Activated CD8-positive, alpha-beta memory T cell treated with anti-CD3 and anti-CD28 coated beads, Interleukin-2, amount 50 U/mL, for 1 hour (primary cell): ENCODE results near the gene PDILT.
"Not testable (repeated sequence)": the region's sequence is repeated elsewhere in the genome, so short reads cannot be mapped to it uniquely, and the experiment has no call there.

Experiments
- DNase-seq: peaks from one replicate; pipeline ENCODE4 v3.0.0-alpha.2; 2020; ENCODE audit errors: extremely low read depth

Gene PDILT

GRCh38 chr16:20404637-20405036 is at the start of gene PDILT:
Gene PDILT (minus strand): TSS chr16:20404737. CDS start chr16:20399300, 5,437 bp downstream.
- DNase-seq, result no peak

- DNase-seq, result not testable (repeated sequence)
Measured at GRCh38 chr16:20453633-20454032, 49.1 kb upstream of the PDILT start.

DNA sequence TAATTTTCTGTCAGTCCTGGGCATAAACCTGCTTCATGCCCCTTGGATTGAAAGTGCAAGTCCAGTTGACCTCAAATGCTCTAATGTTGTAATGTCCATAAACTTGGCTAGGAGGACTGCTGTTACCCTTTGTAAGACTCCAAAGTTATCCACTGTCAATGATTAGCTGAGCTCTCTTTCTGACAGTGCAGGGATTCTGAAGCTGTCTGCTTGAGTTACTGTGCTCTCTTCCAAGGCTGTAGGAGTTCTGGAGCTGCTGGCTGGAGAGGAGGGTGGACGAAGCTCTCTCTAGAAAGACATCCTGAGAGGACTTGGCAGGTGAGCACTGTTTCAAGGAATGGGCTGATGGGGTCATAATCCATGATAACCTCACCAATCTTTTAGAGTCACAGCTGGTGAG is 46.8 kb upstream of the PDILT start, which contains the start of gene ACSM2A:
Gene ACSM2A (plus strand): TSS at position 158 of the 400 bp plus-strand sequence. CDS start 8,594 bp downstream, outside the sequence.
- DNase-seq, result not testable (repeated sequence)

GRCh38 chr16:20446652-20447393 is 42.3 kb upstream of the PDILT start:
- DNase-seq, result not testable (repeated sequence)

- not testable (repeated sequence) for DNase-seq
Measured at GRCh38 chr16:20441859-20442258, 37.3 kb upstream of the PDILT start.

DNA sequence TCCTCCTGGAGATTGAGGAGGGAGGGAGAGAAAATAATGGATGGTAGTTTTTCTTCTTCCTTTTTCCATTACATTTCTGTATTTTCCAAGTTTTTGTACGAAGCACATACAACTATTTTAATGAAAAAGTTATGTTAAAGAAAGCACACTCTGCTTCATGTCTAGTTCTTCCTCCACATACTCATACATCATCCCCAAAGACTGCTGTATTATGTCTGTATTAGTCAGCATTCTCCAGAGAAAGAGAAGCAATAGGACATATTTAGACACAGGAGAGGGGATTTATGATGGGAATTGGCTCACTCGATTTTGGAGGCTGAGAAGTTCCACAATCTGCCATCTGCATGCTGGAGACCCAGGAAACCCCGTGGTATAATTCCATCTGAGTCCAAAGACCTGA is 36.7 kb upstream of the PDILT start:
- DNase-seq, result no peak

GRCh38 chr16:20440731-20441130 is 36.2 kb upstream of the PDILT start:
- DNase-seq, result not testable (repeated sequence)

DNA sequence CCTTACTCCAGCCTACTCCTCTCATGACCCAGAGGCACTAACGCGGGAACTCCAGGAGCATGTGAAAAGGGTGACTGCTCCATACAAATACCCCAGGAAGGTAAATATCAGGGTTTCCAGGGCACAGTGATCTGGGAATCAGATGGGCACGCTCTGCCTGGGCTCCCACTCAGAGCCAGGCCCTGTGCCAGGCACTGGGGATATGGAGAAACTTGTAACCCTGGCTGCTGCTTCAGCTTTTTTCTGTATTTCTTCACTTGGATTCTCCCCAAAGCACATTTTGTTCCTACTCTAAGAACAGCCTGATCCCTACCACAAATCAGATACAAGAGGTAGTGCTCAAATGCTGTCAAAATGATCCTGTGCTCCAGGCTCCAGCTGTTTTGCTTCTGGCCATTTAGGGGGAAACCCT is 35.3 kb upstream of the PDILT start:
- not testable (repeated sequence) for DNase-seq

GRCh38 chr16:20438950-20439349 is 34.4 kb upstream of the PDILT start:
- DNase-seq, result not testable (repeated sequence)

DNA sequence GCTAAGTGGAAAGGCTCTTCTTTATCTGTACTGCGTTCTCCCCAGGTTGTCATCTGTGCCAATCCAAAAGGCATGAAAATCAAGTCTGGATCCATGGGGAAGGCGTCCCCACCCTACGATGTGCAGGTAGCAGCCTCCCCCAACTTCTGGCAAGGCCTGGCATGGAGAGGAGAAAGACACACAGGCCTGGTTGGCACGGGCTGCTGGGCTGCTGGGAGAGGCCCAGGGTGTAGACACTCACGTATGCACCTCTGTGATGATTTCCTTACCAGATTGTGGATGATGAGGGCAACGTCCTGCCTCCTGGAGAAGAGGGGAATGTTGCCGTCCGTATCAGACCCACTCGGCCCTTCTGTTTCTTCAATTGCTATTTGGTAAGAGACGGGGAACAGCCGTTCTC is 26.4 kb upstream of the PDILT start:
- no peak for DNase-seq

DNA sequence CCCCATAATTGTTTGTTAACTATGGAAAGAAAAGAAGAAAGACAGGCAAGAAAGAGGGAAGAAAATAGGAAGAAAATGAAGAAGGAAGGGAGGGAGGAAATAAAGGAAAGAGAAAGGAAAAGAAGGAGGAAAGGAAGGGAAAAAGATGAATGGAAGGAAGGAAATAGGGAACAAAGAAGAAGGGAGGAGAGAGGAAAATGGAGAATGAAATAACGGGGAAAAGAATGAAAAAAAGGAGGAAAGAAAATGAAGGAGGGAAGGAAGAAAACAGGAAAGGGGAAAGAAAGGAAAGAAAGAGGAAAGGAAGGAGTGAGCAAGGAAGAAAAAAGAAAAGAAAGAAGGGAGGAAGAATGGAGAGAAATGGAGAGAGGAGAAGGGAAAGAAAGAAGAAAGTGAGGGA is 25.9 kb upstream of the PDILT start:
- not testable (repeated sequence) for DNase-seq

- DNase-seq, result not testable (repeated sequence)
Measured at GRCh38 chr16:20429499-20429898, 25.0 kb upstream of the PDILT start.

DNA sequence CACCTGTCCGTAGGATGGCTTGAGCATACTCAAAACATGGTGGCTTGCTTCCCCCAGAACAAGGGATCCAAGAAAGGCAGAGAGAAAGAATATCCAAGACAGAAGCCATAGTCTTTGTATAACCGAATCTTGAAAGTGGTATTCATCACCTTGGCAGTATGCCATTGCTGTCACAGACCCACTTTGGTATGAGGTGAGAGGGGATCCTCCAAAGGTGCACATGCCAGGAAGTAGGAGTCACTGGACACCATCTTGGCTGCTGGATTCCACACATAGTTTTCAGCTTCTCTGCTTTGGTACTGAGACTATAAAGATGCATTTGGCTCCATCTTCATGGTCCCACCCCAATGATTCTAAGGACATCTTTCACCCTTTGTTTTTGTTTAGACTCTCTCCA is 22.9 kb upstream of the PDILT start:
- not testable (repeated sequence) for DNase-seq

GRCh38 chr16:20424129-20424866 is 19.8 kb upstream of the PDILT start:
- no peak for DNase-seq

GRCh38 chr16:20423772-20424128 is 19.2 kb upstream of the PDILT start:
- not testable (repeated sequence) for DNase-seq

DNA sequence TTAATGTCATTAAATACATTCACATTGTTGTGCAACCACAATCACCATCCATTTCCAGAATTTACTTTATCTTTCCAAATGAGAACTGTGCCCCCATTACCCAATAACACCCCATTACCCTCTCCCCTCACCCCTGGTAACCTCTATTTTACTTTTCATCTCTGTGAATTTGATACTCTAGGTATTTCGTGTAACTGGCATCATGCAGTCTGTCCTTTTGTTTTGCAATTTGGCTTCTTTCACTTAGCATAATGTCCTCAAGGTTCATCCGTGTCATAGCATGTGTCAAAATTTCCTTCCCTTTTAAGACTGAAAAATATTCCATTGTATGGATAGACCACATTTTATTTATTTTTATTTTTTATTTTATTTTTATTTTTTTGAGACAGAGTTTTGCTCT is 17.2 kb upstream of the PDILT start:
- DNase-seq, result not testable (repeated sequence)

DNA sequence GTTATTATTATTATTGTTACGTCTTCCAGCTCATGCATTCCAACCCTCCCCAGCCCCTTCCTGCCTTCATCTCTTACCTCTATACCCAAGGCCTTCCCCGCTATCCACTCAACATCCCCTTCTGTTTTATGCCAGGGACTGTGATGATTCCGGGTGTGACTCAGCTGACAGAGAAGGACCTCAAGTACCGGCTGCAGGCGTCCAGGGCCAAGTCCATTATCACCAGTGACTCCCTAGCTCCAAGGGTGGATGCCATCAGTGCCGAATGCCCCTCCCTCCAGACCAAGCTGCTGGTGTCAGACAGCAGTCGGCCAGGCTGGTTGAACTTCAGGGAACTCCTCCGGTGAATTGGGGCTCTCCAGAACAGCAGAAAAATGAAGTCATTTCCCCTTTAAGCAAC is 14.6 kb upstream of the PDILT start:
- not testable (repeated sequence) for DNase-seq

GRCh38 chr16:20415541-20415940 is 11.0 kb upstream of the PDILT start:
- no peak for DNase-seq

DNA sequence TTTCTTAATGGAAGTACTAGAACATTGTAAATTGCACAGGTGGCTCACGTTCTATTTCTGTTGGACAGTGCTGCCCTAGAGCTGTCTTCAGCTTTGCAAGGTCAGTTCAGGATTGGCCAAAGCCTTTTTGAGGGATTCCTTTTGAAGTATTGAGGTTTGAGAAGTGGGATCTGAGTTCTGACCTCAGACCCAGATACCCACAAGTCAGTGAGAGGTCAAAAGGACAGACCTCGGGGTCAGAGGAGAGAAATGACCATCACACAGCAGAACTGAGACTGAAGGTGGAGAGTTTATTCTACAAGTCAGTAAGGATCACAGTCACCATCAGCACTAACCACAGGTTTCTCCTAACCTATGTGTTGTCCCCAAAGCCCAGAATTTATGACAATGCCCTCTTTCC is 6.5 kb upstream of the PDILT start:
- DNase-seq, result no peak

- DNase-seq, result no peak
Measured at GRCh38 chr16:20410121-20410723, 5.7 kb upstream of the PDILT start.

GRCh38 chr16:20409398-20410120 is 5.0 kb upstream of the PDILT start, which contains the start of gene ACSM5:
Gene ACSM5 (plus strand): TSS chr16:20409534. CDS start chr16:20411485, 1,951 bp downstream.
- DNase-seq, result no peak

DNA sequence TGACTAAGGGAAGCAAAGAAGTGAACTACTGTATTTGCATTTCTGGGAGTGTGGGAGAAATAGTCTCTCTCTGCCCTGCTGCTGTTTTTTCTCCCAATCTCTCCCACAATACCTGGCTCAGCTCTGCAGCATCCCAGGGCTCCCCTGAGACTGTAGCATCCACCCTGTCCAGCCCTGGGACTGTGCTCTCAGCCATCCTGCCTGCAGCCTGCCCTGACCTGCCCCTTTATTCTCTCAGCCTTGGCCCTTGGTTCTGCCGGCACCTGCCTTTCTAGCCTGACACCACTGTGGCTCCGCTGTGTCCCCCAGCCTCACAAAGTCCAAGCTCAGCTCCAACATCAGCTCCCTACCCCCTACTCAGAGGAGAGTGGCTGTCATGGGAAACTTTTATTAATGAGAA is 1.9 kb downstream of the PDILT start:
- no peak for DNase-seq
